Panc1 (cell line): ENCODE results near the gene FAM227A. TPM values are rescaled to one million over a fixed set of nuclear protein-coding genes. Genes with fewer than 3 reads are reported as not detected.

Source experiments
- ATAC-seq: fragments of 200-7000 bp; cut with Tn5 transposase; 2 replicates; pipeline ENCODE4 v1.9.1; 2020; ENCODE audit warnings: mild to moderate bottlenecking, moderate library complexity
- BruUV-seq: library from RNA; stranded (reverse); fragments of 400-500 nt; replicated peaks from 2 replicates; lab custom pipeline; 2021; lab: Mats Ljungman, UMichigan
- CTCF ChIA-PET: fragments of 300-600 bp; sonication (Branson Sonifier 250); formaldehyde crosslinking; loops from one replicate; lab custom pipeline; 2022; ENCODE audit warnings: antibody characterized with exemption; lab: Charles Lee
- POLR2A ChIA-PET: fragments of 300-600 bp; sonication (Branson Sonifier 250); formaldehyde crosslinking; loops from one replicate; lab custom pipeline; 2022; ENCODE audit warnings: antibody characterized with exemption; lab: Charles Lee
- DNase-seq: peaks from one replicate; pipeline ENCODE4 v3.0.0-alpha.2; 2010; ENCODE audit warnings: low read depth, low spot score
- H3K27ac ChIP-seq: 2 replicates; pipeline ENCODE4 v1.5.1; 2011; ENCODE audit warnings: mild to moderate bottlenecking, low read length, inconsistent platforms
- H3K27me3 ChIP-seq: fragments of 200-500 bp; sonication (Bioruptor generic); 2 replicates; pipeline ENCODE4 v1.6.0; 2014; ENCODE audit warnings: low read length, inconsistent platforms; ENCODE audit not compliant: control insufficient read depth, insufficient read depth
- H3K36me3 ChIP-seq: fragments of 200-500 bp; sonication (Bioruptor generic); 2 replicates; pipeline ENCODE4 v1.5.1; 2014; ENCODE audit warnings: inconsistent platforms, mild to moderate bottlenecking, low read length, moderate library complexity; ENCODE audit not compliant: control insufficient read depth, insufficient read depth
- H3K4me1 ChIP-seq: 2 replicates; pipeline ENCODE4 v1.5.1; 2011; ENCODE audit warnings: inconsistent platforms, mild to moderate bottlenecking, low read length, moderate library complexity; ENCODE audit not compliant: control insufficient read depth, insufficient read depth
- H3K4me3 ChIP-seq, 2 experiments: 2 replicates each; pipeline ENCODE4 v1.5.1; 2011 to 2012; ENCODE audit warnings: low read depth in 2 of 2, low read length in 2 of 2, mild to moderate bottlenecking in 2 of 2, inconsistent platforms in 1 of 2, moderate library complexity in 1 of 2
- H3K9me3 ChIP-seq: fragments of 200-500 bp; sonication (Bioruptor generic); 2 replicates; pipeline ENCODE4 v1.5.1; 2014; ENCODE audit warnings: low read depth, mild to moderate bottlenecking, inconsistent platforms, low read length, moderate library complexity; ENCODE audit not compliant: control insufficient read depth, insufficient read depth
- CTCF ChIP-seq: fragments of 450-650 bp; IDR thresholded peaks from 2 replicates; pipeline ENCODE4 v1.5.1; 2017; ENCODE audit warnings: mild to moderate bottlenecking
- POLR2AphosphoS5 ChIP-seq: IDR thresholded peaks from 2 replicates; pipeline ENCODE4 v1.6.1; 2012; ENCODE audit warnings: mild to moderate bottlenecking, low read depth, low read length, moderate library complexity
- REST ChIP-seq, 2 experiments: IDR thresholded peaks; 2 replicates each; pipeline ENCODE4 v1.6.1; 2011 to 2012; ENCODE audit warnings: low read depth in 2 of 2, control low read depth in 1 of 2, low read length in 1 of 2, mild to moderate bottlenecking in 1 of 2, moderate library complexity in 1 of 2; ENCODE audit not compliant: insufficient read depth in 1 of 2
- SIN3A ChIP-seq: IDR thresholded peaks from 2 replicates; pipeline ENCODE4 v1.6.1; 2012; ENCODE audit warnings: low read depth, mild to moderate bottlenecking, low read length, moderate library complexity, borderline replicate concordance; ENCODE audit not compliant: insufficient read depth
- TCF7L2 ChIP-seq: IDR thresholded peaks from 2 replicates; pipeline ENCODE4 v1.6.1; 2011; ENCODE audit warnings: mild to moderate bottlenecking, low read depth, low read length, inconsistent platforms
- in situ Hi-C: cut with HindIII; loops from 2 replicates; pipeline ENCODE4 v1.10.0; 2016; ENCODE audit warnings: low sequenced_read_pairs, low pct_unique_long_range_greater_than_20kb
- intact Hi-C: fragments of 100-400 bp; cut with micrococcal nuclease; formaldehyde crosslinking; loops from one replicate; pipeline ENCODE4 v1.10.0; 2022; ENCODE audit not compliant: unreplicated experiment
- total RNA-seq: library from RNA; stranded (reverse); gene quantifications from one replicate; pipeline ENCODE4 v1.2.1, GENCODE V29; 2021; ENCODE audit not compliant: unreplicated experiment

FAM227A gene
- total RNA-seq, 1 experiment from 2014 or later, result 2.4 TPM

- DNase-seq, result no peak
- Histone ChIP-seq H3K36me3 (no peaks in the 10 kb centered on the region), H3K27ac (no peak overlapping the region), H3K27me3 (no peaks in the 10 kb centered on the region), H3K4me1 (peaks cover 9% of the 10 kb centered on the region), H3K9me3 (no peaks in the 10 kb centered on the region), H3K4me3 (no peak overlapping the region)
- no TSS peak for BruUV-seq
- TF ChIP-seq POLR2AphosphoS5 (no peak), CTCF (no peak), SIN3A (no peak), REST (IDR thresholded peaks at IDR 0.05; ENCODE audit: insufficient read depth in 1 of 2, low read depth in 2 of 2, low read length in 1 of 2) (no peak), TCF7L2 (no peak)
- no peak for ATAC-seq
- intact Hi-C loops (no loop called here), in situ Hi-C loops (no loop called here)
- CTCF ChIA-PET, result no interaction called here
- POLR2A ChIA-PET, result interaction anchor here (0.6 kb wide), 1 partner anchor 359 kb away, joined by 5 read pairs; no protein-coding TSS in a partner anchor
These were observed 46.0 kb downstream of the FAM227A start for GRCh38 chr22:38610234-38610633.

DNA sequence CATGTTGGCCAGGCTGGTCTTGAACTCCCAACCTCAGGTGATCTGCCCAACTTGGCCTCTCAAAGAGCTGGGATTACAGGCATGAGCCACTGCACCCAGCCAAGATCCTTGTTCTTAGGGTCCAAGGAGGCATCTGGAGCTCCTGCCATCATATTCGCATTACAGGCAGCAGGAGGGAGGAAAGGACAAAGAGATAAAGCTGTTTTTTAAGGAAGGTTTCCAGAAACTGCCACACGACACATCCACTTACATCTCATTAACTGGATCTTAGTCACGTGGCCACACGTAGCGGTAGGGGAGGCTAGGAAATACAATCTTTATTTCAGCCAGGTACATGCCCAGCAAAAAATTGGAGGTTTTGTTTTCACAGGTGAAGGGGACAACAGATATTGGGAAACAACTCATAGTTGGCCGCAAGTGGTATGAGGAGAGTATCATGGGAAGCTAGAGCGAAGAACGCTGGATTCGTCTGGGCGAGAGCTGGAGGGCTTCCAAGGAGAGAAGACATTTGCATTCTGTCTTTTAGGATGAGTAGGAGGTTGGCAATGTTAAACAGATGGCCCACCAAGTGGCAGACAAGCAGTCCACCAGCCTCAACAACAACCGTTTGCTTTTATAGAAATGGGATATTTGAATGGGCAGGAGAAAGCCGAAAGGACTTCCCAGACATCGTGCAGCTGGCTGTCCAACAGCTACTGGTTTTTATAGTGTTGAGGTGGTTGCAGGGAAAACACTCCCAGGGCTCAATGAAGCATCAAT lies 47.0 kb downstream of the FAM227A start:
- TF ChIP-seq TCF7L2 (no peak), CTCF (no peak), SIN3A (no peak), POLR2AphosphoS5 (no peak), REST (IDR thresholded peaks at IDR 0.05; ENCODE audit: insufficient read depth in 1 of 2, low read depth in 2 of 2, low read length in 1 of 2) (no peak)
- H3K9me3 ChIP-seq, result no peaks in the 10 kb centered on the region
- H3K36me3 ChIP-seq, result no peaks in the 10 kb centered on the region
- BruUV-seq, result no TSS peak
- in situ Hi-C loops, result no loop called here
- intact Hi-C loops, result no loop called here
- H3K4me3 ChIP-seq, result no peak overlapping the region
- no peak overlapping the region for H3K27ac ChIP-seq
- H3K27me3 ChIP-seq, result no peaks in the 10 kb centered on the region
- POLR2A ChIA-PET, result interaction anchor here (0.6 kb wide), 1 partner anchor 67 kb away, joined by 3 read pairs; no protein-coding TSS in a partner anchor
- H3K4me1 ChIP-seq, result peaks cover 9% of the 10 kb centered on the region
- ATAC-seq (no peak), DNase-seq (no peak)
- CTCF ChIA-PET, result no interaction called here
